A172 (cell line): ENCODE data around the gene MPND. TPM values are rescaled to one million over a fixed set of nuclear protein-coding genes. Genes with fewer than 3 reads are reported as not detected.
"Not testable (repeated sequence)": the region's sequence is repeated elsewhere in the genome, so short reads cannot be mapped to it uniquely, and the experiment has no call there.

Experiments used
- DNase-seq: peaks from one replicate; pipeline ENCODE4 v3.0.0-alpha.2; 2015; ENCODE audit warnings: low spot score
- total RNA-seq: library from RNA; depleted of rRNA; stranded (reverse); fragments of >200 nt; shearing (Covaris generic); gene quantifications from 2 replicates; pipeline ENCODE4 v1.2.3, GENCODE V29; 2014

MPND gene
- total RNA-seq, 1 experiment from 2014 or later = 6.4 TPM

- no peak for DNase-seq
Measured at GRCh38 chr19:4320419-4320818, 22.9 kb upstream of the MPND start.

- no peak for DNase-seq
Measured at GRCh38 chr19:4322942-4323665, 20.3 kb upstream of the MPND start.

GRCh38 chr19:4323692-4324091 is 19.7 kb upstream of the MPND start:
- DNase-seq = no peak

- DNase-seq = no peak
Measured at GRCh38 chr19:4324228-4324627, 19.1 kb upstream of the MPND start.

GRCh38 chr19:4326215-4326836 is 17.0 kb upstream of the MPND start:
- DNase-seq = no peak

GRCh38 chr19:4326837-4327251 is 16.5 kb upstream of the MPND start:
- no peak for DNase-seq

- DNase-seq = peak; percentile 25
Measured at GRCh38 chr19:4327252-4327876, 16.0 kb upstream of the MPND start.

GRCh38 chr19:4327877-4328242 is 15.5 kb upstream of the MPND start:
- no peak for DNase-seq

GRCh38 chr19:4328243-4328990 is 14.9 kb upstream of the MPND start:
- peak; percentile 19 for DNase-seq

GRCh38 chr19:4328991-4329681 is 14.2 kb upstream of the MPND start:
- not testable (repeated sequence) for DNase-seq

- no peak for DNase-seq
Measured at GRCh38 chr19:4329858-4330257, 13.5 kb upstream of the MPND start.

- DNase-seq = no peak
Measured at GRCh38 chr19:4334929-4335570, 8.3 kb upstream of the MPND start.

GRCh38 chr19:4337906-4338440 is 5.4 kb upstream of the MPND start:
- DNase-seq = peak; percentile 29

- DNase-seq = peak; percentile 59
Measured at GRCh38 chr19:4338441-4339355, 4.7 kb upstream of the MPND start, which contains the start of gene STAP2. TSS of gene STAP2 (minus strand) at chr19:4338827. CDS start at chr19:4338753, 74 bp downstream.

- DNase-seq = no peak
Measured at GRCh38 chr19:4342314-4342614, 1.1 kb upstream of the MPND start.

- DNase-seq = peak; percentile 100
Measured at GRCh38 chr19:4342615-4343369, 570 bp upstream of the MPND start.

GRCh38 chr19:4345342-4346019 is 2.1 kb downstream of the MPND start:
- DNase-seq = no peak

GRCh38 chr19:4346020-4346383 is 2.6 kb downstream of the MPND start:
- DNase-seq = no peak

- DNase-seq = no peak
Measured at GRCh38 chr19:4347521-4347920, 4.2 kb downstream of the MPND start.
